ENCODE measurements around the gene HOXB13. TPM values are rescaled to one million over a fixed set of nuclear protein-coding genes. Genes with fewer than 3 reads are reported as not detected.

HOXB13 gene
- total and polyA plus RNA-seq, 2 of the 4 experiments (the other 2 are of a cell fraction): not detected

- H3K4ac ChIP-seq (ENCODE audit: low read depth, low read length): no peak overlapping the region
- no peak overlapping the region for H3K9ac ChIP-seq (ENCODE audit: low read depth, low read length)
- peaks cover 51% of the 10 kb centered on the region for H3K27me3 ChIP-seq (ENCODE audit: control insufficient read depth, insufficient read depth, low read length)
- in situ Hi-C loops (cut with MboI; ENCODE audit: low sequenced_read_pairs): loop anchor here (10.0 kb wide), 1 partner anchor 57 kb away; no protein-coding TSS in a partner anchor
- DNase-seq (no peak), ATAC-seq (ENCODE audit: low read depth) (no peak)
- dilution Hi-C loops (cut with HindIII; ENCODE audit: low sequenced_read_pairs, unreplicated experiment): no loop called here
- H3K79me1 ChIP-seq (ENCODE audit: low read depth in 1 of 2, low read length in 2 of 2): no peaks in the 10 kb centered on the region
- no peak overlapping the region for H2BK120ac ChIP-seq (ENCODE audit: low read depth, low read length)
- no peak overlapping the region for H4K5ac ChIP-seq (ENCODE audit: low read depth, low read length)
- no peak overlapping the region for H3K23ac ChIP-seq (ENCODE audit: low read depth, low read length)
- ChIA-PET CTCF (no interaction called here), POLR2A (ENCODE audit: unreplicated experiment) (no interaction called here)
- intact Hi-C loops (cut with micrococcal nuclease): no loop called here
- no peak overlapping the region for H3K4me2 ChIP-seq (ENCODE audit: low read depth, low read length)
- TF ChIP-seq CTCF (conservative IDR thresholded peaks at IDR 0.05; ENCODE audit: low read depth, low read length) (no peak), RAD21 (IDR thresholded peaks at IDR 0.05; ENCODE audit: low read length) (no peak), POLR2A (IDR thresholded peaks at IDR 0.05; ENCODE audit: low read depth, low read length) (no peak), NFE2L2 (IDR thresholded peaks at IDR 0.05; ENCODE audit: low read depth, low read length) (no peak), MAFK (IDR thresholded peaks at IDR 0.05; ENCODE audit: low read depth, low read length) (no peak), MAZ (IDR thresholded peaks at IDR 0.05; ENCODE audit: borderline replicate concordance, low read depth, low read length) (no peak), SMC3 (IDR thresholded peaks at IDR 0.05; ENCODE audit: low read depth, low read length) (no peak), FOS (IDR thresholded peaks at IDR 0.05; ENCODE audit: low read depth, low read length) (no peak), CHD1 (IDR thresholded peaks at IDR 0.05; ENCODE audit: low read depth, low read length) (no peak)
- H4K8ac ChIP-seq (ENCODE audit: low read depth in 2 of 2, low read length in 2 of 2): no peak overlapping the region
- H2AK9ac ChIP-seq (replicated peaks; ENCODE audit: low read depth, low read length, poor library complexity): no peak overlapping the region
- no peak overlapping the region for H2AFZ ChIP-seq (replicated peaks; ENCODE audit: low read length, poor library complexity)
- H3K14ac ChIP-seq (replicated peaks; ENCODE audit: low read depth, low read length): no peak overlapping the region
- no peaks in the 10 kb centered on the region for H3K9me1 ChIP-seq (ENCODE audit: insufficient read depth, low read length)
- H2BK15ac ChIP-seq (ENCODE audit: low read depth, low read length): no peak overlapping the region
- H2BK20ac ChIP-seq (ENCODE audit: low read depth, low read length): no peak overlapping the region
- no peak overlapping the region for H2AK5ac ChIP-seq (ENCODE audit: low read depth, low read length)
- no peak overlapping the region for H3K4me3 ChIP-seq (ENCODE audit: insufficient read depth, low read depth, low read length)
- 80% methylated on average over 1 of the region's 10 CpGs; no CpG with 5 or more reads in 1 of the 2 experiments for WGBS, 2 experiments (ENCODE audit: extremely low coverage in 2 of 2, insufficient read length in 1 of 2)
- no peak overlapping the region for H3K27ac ChIP-seq (ENCODE audit: insufficient read depth, low read length)
- BruUV-seq (replicated peaks): no TSS peak
- H3K18ac ChIP-seq (ENCODE audit: low read depth, low read length): no peak overlapping the region
- no peaks in the 10 kb centered on the region for H4K20me1 ChIP-seq (ENCODE audit: insufficient read depth, low read length)
- no peak overlapping the region for H4K91ac ChIP-seq (ENCODE audit: insufficient read depth, low read depth, low read length)
- H3K4me1 ChIP-seq (ENCODE audit: control insufficient read depth, insufficient read depth, low read length): no peaks in the 10 kb centered on the region
- no peak overlapping the region for H2BK5ac ChIP-seq (ENCODE audit: low read depth, low read length, poor library complexity, severe bottlenecking)
- H3K9me3 ChIP-seq (ENCODE audit: control insufficient read depth, insufficient read depth, low read length): no peaks in the 10 kb centered on the region
- no peak overlapping the region for H3K56ac ChIP-seq (ENCODE audit: extremely low read depth, insufficient read depth, low read length)
- no peaks in the 10 kb centered on the region for H3K36me3 ChIP-seq (ENCODE audit: control insufficient read depth, insufficient read depth, low read length)
Measured at GRCh38 chr17:48701864-48702532, 26.6 kb downstream of the HOXB13 start.
